Esophagus mucosa (tissue), 1 donor: ENCODE results near the gene AFF1. TPM values are rescaled to one million over a fixed set of nuclear protein-coding genes. Genes with fewer than 3 reads are reported as not detected.
"Not testable (repeated sequence)": the region's sequence is repeated elsewhere in the genome, so short reads cannot be mapped to it uniquely, and the experiment has no call there.

Experiments used
- ATAC-seq: fragments of 200-7000 bp; cut with Tn5 transposase; one replicate; pipeline ENCODE4 v1.9.1; 2020
- total RNA-seq: library from RNA; stranded (reverse); gene quantifications from one replicate; pipeline ENCODE4 v1.2.4, GENCODE V29; 2023
- donor health status: DM: yes; HTN: yes; CAD: no.

AFF1 gene
- total RNA-seq, 1 donor from 2014 or later = 39.8 TPM

GRCh38 chr4:86989658-86990057 is 54.8 kb downstream of the AFF1 start:
- ATAC-seq = not testable (repeated sequence)

GRCh38 chr4:86990510-86990909 is 55.7 kb downstream of the AFF1 start:
- no peak for ATAC-seq

GRCh38 chr4:86991994-86992393 is 57.2 kb downstream of the AFF1 start:
- ATAC-seq = no peak

- ATAC-seq = no peak
These were observed 59.3 kb downstream of the AFF1 start for GRCh38 chr4:86993909-86994681.

- no peak for ATAC-seq
These were observed 59.9 kb downstream of the AFF1 start for GRCh38 chr4:86994686-86995085.

GRCh38 chr4:86996510-86996909 is 61.7 kb downstream of the AFF1 start:
- ATAC-seq = not testable (repeated sequence)

GRCh38 chr4:86999136-86999643 is 64.4 kb downstream of the AFF1 start:
- ATAC-seq = no peak

GRCh38 chr4:87002682-87003043 is 67.9 kb downstream of the AFF1 start:
- ATAC-seq = no peak

- ATAC-seq = no peak
These were observed 68.5 kb downstream of the AFF1 start for GRCh38 chr4:87003266-87003665.

GRCh38 chr4:87005369-87005689 is 70.5 kb downstream of the AFF1 start:
- ATAC-seq = no peak

GRCh38 chr4:87005690-87006425 is 71.0 kb downstream of the AFF1 start:
- ATAC-seq = no peak

- no peak for ATAC-seq
These were observed 71.5 kb downstream of the AFF1 start for GRCh38 chr4:87006426-87006675.

- ATAC-seq = peak; percentile 94
These were observed 72.1 kb downstream of the AFF1 start for GRCh38 chr4:87006676-87007527.

GRCh38 chr4:87007528-87008446 is 73.0 kb downstream of the AFF1 start:
- ATAC-seq = no peak

- no peak for ATAC-seq
These were observed 74.4 kb downstream of the AFF1 start for GRCh38 chr4:87009095-87009648.

- no peak for ATAC-seq
These were observed 75.4 kb downstream of the AFF1 start for GRCh38 chr4:87010192-87010591.

GRCh38 chr4:87011340-87012034 is 76.7 kb downstream of the AFF1 start:
- ATAC-seq = peak; percentile 46

GRCh38 chr4:87012265-87012953 is 77.6 kb downstream of the AFF1 start:
- no peak for ATAC-seq

GRCh38 chr4:87012954-87013308 is 78.1 kb downstream of the AFF1 start:
- ATAC-seq = not testable (repeated sequence)

- no peak for ATAC-seq
These were observed 79.5 kb downstream of the AFF1 start for GRCh38 chr4:87014284-87014782.

GRCh38 chr4:87015416-87015815 is 80.6 kb downstream of the AFF1 start:
- ATAC-seq = no peak
